GM18909 (cell line): ENCODE data around the gene LSM14A.
"Not testable (repeated sequence)": the region's sequence is repeated elsewhere in the genome, so short reads cannot be mapped to it uniquely, and the experiment has no call there.

Source experiments
- ATAC-seq: cut with Tn5 transposase; IDR thresholded peaks from one replicate; pipeline ENCODE4 v1.9.1; 2021; ENCODE audit warnings: mild to moderate bottlenecking; ENCODE audit not compliant: unreplicated experiment, poor library complexity

Gene LSM14A

DNA sequence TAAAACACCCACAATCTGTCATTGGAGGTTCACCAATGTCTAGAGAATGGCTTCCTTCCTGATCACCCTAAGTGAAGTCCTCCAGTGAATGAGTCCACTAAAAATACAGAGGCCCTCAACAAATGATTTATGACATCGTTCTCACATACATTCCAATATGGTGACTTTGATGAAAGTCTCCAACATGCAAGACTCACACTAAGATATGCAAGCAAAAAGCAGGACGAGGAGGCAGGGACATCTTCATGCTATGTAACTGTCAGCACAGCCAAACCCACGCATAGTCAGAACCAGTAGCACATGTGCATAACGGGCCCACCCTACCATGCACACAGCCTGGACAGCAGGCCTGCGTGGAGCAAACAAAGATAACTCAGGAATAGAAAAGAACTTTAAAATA lies 16.6 kb upstream of the LSM14A start:
- no peak for ATAC-seq

DNA sequence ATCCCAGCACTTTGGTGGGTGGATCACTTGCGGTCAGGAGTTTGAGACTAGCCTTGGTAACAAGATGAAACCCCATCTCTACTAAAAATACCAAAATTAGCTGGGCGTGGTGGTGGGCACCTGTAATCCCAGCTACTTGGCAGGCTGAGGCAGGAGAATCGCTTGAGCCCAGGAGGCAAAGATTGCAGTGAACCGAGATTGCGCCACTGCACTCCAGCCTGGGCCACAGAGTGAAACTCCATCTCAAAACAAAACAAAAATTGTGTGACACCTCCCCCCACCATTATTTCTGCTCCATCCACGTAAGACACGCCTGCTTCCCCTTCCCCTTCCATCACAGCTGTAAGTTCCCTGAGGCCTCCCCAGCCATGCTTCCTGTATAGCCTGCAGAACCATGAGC lies 13.3 kb upstream of the LSM14A start:
- ATAC-seq, result not testable (repeated sequence)

DNA sequence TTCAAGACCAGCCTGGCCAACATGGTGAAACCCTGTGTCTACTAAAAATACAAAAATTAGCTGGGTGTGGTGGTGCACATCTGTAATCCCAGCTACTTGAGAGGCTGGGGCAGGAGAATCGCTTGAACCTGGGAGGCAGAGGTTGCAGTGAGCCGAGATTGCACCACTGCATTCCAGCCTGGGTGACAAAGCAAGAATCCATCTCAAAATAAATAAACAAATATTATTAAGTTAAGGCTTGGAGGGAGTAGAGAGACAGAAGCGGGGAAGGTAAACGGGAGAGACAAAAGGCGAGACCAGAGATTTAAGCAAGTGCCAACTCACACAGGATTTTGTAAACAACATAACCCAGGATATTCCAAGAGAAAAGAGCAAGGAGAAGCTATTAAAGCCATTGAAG lies 12.8 kb upstream of the LSM14A start:
- ATAC-seq, result not testable (repeated sequence)

DNA sequence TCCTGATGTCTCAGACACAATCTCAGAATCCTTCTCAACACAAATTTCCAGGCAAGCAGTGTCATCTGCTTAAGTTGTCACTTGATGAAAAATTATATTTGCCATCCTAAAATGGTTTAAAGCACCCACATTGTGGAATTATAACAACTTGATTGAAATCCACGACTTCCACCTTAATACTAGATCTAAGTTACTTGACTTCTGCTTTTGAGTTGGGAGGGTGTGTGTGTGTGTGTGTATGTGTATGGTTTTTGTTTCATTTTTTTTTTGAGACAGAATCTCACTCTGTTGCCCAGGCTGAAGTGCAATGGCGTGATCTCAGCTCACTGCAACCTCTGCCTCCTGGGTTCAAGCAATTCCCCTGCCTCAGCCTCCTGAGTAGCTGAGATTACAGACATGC lies 10.4 kb upstream of the LSM14A start:
- not testable (repeated sequence) for ATAC-seq

DNA sequence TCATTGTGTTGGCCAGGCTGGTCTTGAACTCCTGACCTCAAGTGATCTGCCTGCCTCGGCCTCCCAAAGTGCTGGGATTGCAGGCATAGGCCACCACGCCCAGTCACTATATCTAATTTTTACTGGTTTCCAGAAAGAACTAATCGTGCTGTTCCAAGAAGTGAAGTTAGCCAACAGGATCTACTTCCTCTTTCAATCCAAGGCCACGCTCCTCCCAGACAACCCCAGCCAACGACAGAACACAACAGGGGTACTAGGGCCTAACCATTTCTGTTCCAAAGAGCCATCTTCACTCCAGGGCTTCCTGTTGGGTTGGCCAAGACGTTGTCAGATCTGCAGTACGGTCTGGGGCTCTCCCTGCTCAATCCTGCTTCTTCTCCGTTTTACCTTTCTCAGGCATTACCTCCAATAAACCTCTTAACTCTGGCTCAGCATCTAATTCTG lies 7.0 kb upstream of the LSM14A start:
- no peak for ATAC-seq

GRCh38 chr19:34169475-34170199 lies 2.7 kb upstream of the LSM14A start:
- ATAC-seq, result not testable (repeated sequence)

- peak; percentile 22 for ATAC-seq
Measured at GRCh38 chr19:34171539-34171876, 796 bp upstream of the LSM14A start.

GRCh38 chr19:34172661-34173192 lies 423 bp downstream of the LSM14A start:
- ATAC-seq, result peak; percentile 31

DNA sequence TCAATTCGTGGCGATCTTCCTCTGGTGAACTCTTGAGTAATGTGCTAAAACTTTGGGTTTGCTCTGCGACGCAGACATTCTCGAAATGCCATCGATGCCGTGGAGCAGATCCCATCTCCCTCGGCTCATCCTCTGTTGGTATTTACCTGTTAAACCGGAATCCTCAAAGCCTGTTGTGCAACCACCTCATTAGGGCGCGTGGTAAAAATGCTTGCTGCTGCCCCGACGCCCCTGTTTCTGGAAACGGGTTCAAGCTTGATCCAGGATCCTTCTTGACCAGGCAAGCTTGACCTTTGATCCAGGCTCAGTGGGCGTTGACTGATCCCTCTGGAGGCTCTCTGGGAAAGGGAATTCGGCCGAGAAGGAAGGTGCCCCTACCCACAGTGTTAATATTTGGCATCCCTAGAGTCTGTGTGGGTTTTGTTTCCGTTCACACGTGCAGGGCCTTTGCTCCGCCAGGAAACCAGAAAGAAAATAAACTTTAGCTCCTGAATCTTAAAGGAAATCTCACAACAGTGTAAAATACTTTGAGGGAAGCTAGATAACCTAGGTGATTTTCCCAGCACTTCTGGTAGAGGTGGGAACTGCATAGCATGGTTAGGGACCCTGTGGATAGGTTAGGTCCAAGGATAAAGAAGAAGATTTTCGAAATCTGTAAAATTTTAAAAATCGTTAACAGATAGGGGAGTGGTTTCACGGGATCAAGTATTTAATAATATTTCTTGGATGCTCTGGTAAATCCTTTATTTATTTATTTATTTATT lies 1.1 kb downstream of the LSM14A start:
- no peak for ATAC-seq

GRCh38 chr19:34175173-34175572 lies 2.9 kb downstream of the LSM14A start:
- not testable (repeated sequence) for ATAC-seq

DNA sequence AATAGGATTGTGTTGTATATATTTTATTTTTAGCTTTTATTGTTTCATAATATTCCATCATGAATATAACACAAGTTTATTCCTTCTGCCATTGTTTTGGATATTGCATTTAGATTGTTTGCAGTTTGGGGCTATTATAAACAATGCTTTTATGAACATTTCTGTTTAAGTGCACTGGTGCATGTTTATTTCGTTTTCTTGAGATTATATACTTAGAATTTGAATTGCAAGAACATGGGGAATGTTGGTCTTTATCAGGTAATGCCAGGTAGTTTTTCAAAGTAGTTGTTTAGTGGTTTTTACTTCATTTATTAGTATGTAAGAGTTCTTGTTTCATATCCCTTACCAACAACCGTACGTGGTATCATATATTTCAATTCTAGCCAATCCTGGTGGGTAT lies 4.3 kb downstream of the LSM14A start:
- no peak for ATAC-seq

- ATAC-seq, result no peak
Measured at GRCh38 chr19:34178274-34178610, 5.9 kb downstream of the LSM14A start.

DNA sequence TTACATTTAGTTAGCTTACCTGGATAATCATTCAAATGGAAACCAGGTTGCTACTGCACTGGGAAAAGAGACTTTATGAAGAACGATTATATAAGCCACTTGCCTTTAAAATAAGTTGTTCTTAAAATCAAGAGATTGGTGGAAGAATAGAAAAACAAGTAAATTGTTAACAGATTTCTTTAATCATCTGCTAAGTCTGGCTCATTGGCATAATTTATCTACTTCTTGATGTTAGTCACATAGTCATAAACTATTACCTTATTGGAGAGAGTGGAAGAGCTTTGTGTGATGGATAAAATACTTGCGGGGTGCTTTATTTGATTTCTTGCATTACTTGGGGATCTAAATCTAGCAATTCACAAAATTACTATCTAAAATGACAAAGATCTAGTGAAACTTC lies 6.8 kb downstream of the LSM14A start:
- ATAC-seq, result no peak

GRCh38 chr19:34180273-34180672 lies 8.0 kb downstream of the LSM14A start:
- ATAC-seq, result no peak

DNA sequence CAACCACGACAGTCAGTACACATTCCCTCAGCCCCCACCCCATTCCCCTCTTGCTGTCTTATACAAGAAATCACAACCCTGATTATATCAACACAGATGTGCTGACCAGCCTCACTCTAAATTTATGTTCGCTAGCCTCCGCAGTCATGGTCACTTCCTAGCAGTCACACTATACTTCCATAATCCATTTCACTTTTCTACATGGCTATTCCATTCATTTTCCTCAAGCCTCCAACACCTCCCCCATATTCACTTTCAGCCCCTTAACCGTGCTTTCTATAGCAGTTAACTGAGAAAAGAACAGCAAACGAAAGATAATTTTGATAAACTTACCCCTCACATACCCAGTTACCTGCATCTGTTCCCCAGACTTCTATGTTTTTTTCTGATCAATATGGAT lies 8.4 kb downstream of the LSM14A start:
- no peak for ATAC-seq

DNA sequence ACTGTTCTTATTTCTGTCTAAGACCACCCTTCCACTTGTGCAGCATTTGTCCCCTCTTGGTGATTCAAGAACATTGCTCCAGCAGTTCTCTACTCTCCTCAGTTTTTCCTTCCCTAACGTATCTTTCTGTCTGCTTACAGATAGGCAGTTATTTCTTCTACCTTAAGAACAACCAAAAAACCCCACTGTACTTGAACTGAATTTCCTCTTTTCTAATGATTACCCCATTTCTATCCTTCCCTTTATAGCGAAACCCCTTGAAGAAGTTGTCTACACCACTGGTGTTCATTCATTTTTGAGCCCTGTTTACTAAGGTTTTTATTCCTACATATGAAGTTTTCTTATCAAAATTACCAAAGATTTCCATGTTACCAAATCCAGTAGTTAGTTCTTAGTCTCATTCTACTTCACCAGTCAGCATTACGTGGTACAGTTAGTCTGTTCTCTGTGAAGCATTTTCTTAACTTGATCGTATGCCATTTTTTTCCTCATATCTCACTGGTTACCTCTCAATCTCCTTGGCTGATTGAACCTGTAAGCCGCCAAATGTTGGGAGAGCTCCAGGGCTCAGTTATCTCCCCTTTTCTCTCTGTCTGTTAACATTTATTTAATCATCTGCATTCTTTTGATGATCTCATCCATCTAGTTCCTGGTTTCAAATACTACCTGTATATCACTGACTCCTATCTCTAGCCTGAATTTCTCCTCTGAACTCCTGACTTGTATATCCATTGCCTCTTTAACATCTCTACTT lies 9.0 kb downstream of the LSM14A start:
- no peak for ATAC-seq

GRCh38 chr19:34182125-34182524 lies 9.8 kb downstream of the LSM14A start:
- ATAC-seq, result no peak

GRCh38 chr19:34184880-34185491 lies 12.7 kb downstream of the LSM14A start:
- ATAC-seq, result no peak

DNA sequence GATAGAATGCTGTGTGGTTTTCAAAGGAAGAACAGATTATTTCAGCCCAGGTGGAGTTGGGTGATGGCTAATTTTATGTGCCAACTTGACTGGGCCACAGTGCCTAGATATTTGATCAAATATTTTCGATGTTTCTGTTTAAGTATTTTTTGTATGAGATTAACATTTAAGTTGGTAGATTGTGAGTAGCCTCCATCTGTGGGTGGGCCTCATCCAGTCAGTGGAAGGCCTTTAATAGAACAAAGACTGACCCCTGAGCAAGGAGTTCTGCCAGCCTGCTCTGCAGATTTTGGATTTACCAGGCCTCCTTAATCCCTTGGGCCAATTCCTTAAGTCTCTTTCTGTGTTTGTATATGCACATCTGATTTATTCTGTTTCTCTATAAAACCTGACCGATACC lies 13.9 kb downstream of the LSM14A start:
- ATAC-seq, result no peak

DNA sequence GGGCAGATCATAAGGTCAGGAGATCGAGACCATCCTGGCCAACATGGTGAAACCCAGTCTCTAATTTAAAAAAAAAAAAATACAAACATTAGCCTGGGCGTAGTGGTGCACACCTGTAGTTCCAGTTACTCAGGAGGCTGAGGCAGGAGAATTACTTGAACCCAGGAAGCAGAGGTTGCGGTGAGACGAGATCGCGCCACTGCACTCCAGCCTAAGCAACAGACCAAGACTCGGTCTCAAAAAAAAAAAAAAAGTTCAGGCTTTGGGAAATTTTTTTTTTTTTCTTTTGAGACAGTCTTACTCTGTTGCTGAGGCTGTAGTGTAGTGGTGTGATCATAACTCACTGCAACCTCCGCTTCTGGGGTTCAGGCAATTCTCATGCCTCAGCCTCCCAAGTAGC lies 14.7 kb downstream of the LSM14A start:
- no peak for ATAC-seq

DNA sequence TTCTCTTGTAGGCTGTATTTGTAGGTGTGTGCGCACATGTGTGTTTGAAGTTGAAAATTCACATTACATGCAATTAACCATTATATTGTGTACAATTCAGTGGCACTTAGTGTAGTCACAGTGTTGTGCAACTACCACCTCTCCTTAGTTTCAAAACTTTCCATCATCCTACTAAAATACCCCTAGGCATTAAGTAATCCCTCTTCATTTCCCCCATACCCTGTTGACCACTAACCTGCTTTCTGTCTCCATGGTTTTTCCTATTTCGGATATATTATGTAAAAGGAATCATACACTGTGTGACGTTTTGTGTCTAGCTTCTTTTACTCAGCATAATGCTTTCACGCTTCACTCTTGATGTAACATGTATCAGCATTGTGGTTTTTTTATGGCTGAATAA lies 16.1 kb downstream of the LSM14A start:
- no peak for ATAC-seq
